ENCODE measurements around the gene VTCN1.
"Not testable (repeated sequence)": the region's sequence is repeated elsewhere in the genome, so short reads cannot be mapped to it uniquely, and the experiment has no call there.

Gene VTCN1

DNA sequence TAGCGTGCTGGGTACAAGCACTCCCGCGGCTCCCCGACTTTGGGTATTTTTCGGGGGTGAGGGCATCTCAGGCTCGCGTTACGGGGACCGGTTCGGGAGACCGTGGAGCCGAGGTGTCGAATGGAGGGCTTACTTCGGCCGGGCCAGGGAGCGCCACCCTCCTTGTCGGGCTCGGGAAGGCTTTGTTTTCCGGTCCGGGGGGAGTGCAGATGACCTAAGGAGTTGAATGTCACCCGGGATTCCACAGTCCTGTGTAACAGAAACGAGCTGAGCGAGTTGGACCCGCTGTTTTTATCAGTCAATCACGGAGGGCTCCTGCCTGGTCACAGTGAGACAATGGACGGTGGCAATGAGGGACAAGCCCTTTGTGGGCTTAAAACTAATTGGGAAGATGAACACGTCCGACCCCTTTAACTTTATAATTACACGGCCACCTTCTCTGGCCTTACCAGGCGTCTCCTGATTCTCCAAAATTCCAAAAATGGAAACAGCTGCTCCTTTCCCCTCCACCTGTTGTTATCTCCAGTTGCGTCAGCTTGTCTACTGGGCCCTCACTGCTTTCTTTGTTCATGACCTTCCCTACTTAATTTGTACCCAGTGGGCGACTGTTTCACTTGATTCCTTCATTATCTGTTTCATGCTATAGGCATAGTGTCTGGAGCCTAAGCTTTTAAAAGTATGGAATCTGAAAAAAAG, 88.2 kb downstream of the VTCN1 start:
- no peaks in the 10 kb centered on the region for H3K9me3 ChIP-seq (replicated peaks in 1 of 11)
- H4K20me1 ChIP-seq, result no peaks in the 10 kb centered on the region
- H3K9ac ChIP-seq, result peak overlapping the region in 10 of 11 experiments; percentile 78 to 83 (median 81); a peak in 18 of 22 replicates
- peaks cover 0 to 12% (median 0%) of the 10 kb centered on the region in 11 experiments; a peak in 5 of 22 replicates for H3K27me3 ChIP-seq
- H3K4me1 ChIP-seq, result peaks cover 8 to 17% (median 11%) of the 10 kb centered on the region in 10 experiments; a peak in 18 of 20 replicates
- H3K4me2 ChIP-seq, result peak overlapping the region; percentile 84 to 97 (median 95)
- TF ChIP-seq Cebpa-rat (IDR thresholded peaks at IDR 0.05), result no peak
- peak overlapping the region; percentile 48 to 76 (median 67); a peak in 19 of 20 replicates for H3K4me3 ChIP-seq
- H3K27ac ChIP-seq, result peak overlapping the region in 4 of 11 experiments; percentile 64 to 78 (median 68); a peak in 3 of 22 replicates
- no peaks in the 10 kb centered on the region; a peak in 1 of 22 replicates for H3K36me3 ChIP-seq

DNA sequence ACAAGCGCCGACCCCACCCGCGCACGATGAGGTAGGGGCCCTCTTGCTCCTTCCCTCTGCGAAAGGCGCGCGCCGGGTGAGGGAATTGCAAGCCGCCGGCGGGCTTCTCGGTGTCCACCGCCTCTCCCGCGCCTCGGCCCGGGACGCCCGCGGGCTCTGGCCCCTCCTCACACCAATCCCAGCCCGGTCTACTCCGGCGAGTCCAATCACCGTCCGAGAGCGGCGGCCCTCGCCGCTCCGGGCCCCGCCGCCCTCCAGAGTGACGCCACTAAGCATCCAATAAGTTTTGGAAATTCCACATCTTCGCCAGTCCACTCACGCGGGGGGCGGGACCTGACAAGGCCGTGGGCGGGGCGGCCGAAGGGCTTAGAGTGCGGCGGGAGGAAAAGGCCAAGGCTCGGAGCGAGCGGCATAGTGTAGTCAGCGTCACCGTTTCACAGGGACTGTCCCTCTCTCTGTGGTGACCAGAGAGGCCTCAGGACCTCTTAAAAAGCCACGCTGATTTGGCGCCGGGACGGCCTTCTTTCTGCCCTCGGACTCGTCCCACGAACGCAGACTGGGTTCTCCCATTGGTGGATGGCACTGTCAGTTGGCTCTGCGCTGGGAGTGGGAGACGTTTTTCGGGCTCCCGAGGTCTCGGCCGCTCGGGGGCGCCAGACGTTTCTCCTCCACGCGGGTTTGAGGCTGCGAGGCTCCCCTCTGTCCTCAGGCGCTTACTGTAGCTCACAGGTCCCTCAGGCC, 89.0 kb downstream of the VTCN1 start, which contains the start of gene TRIM45:
Gene TRIM45, minus strand, starts transcription at position 161 of the 741 bp plus-strand sequence. CDS start 548 bp downstream, outside the sequence.
- Histone ChIP-seq H3K4me2 (peak within 1 kb of the TSS; percentile 84 to 97 (median 95)), H3K4me1 (peaks cover 8 to 16% (median 11%) of the 10 kb centered on the region in 10 experiments; a peak in 18 of 20 replicates), H3K9me3 (replicated peaks in 1 of 11) (no peaks in the 10 kb centered on the region), H4K20me1 (no peaks in the 10 kb centered on the region), H3K4me3 (peak within 1 kb of the TSS; percentile 48 to 76 (median 67)), H3K27ac (peak within 1 kb of the TSS in 10 of 11 experiments; percentile 56 to 80 (median 69); a peak in 19 of 22 replicates), H3K27me3 (peaks cover 0 to 12% (median 0%) of the 10 kb centered on the region in 11 experiments; a peak in 5 of 22 replicates), H3K9ac (peak within 1 kb of the TSS; percentile 62 to 83 (median 81)), H3K36me3 (no peaks in the 10 kb centered on the region; a peak in 1 of 22 replicates)
- no peak for TF ChIP-seq Cebpa-rat (IDR thresholded peaks at IDR 0.05)

DNA sequence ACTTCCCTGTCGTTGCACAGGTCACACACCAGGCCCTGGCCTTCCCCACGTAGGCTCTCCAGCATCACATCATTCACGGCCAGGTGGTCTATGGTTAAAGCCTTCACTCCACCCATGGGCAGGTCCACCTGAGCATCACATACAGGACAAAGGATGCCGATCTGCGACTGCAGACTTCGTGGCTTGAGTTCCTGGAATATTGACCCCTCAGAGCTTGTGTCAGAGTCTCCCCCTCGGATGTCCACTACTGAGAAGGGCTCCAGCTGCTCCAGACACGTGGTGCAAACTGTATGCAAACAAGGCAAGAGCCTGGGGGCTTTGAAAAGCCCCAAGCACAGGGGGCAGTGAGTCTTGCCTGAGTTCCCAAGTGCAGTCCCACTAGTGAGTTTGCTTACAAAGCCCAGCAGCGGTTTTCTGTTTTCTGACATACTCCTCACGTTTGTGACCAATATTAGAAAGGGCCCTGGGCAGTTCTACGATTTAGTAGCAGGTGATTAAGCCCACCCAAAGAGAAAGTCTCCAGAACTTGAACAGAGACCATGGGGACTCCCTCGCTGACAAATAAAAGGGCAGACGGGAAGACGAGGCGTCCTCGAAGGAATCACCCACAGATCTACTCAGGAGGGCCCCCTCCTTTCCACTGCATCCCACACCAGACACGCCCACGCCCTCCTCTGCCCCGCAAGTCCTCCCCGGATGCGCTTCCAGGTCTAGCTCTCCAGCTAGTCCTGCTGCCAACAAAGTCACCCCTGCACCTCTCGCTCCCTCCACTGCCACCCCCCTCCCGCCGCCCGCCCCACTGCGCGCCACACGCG, 89.7 kb downstream of the VTCN1 start:
- Histone ChIP-seq H3K36me3 (no peaks in the 10 kb centered on the region; a peak in 1 of 22 replicates), H3K4me2 (peak overlapping the region; percentile 84 to 97 (median 95)), H3K9me3 (replicated peaks in 1 of 11) (no peaks in the 10 kb centered on the region), H3K9ac (peak overlapping the region; percentile 62 to 83 (median 81); a peak in 21 of 22 replicates), H3K4me3 (peak overlapping the region; percentile 48 to 76 (median 67)), H3K4me1 (peaks cover 7 to 14% (median 9%) of the 10 kb centered on the region in 10 experiments; a peak in 17 of 20 replicates), H4K20me1 (no peaks in the 10 kb centered on the region), H3K27me3 (peaks cover 0 to 12% (median 0%) of the 10 kb centered on the region in 11 experiments; a peak in 5 of 22 replicates), H3K27ac (peak overlapping the region in 9 of 11 experiments; percentile 56 to 78 (median 69); a peak in 10 of 22 replicates)
- no peak for TF ChIP-seq Cebpa-rat (IDR thresholded peaks at IDR 0.05)

DNA sequence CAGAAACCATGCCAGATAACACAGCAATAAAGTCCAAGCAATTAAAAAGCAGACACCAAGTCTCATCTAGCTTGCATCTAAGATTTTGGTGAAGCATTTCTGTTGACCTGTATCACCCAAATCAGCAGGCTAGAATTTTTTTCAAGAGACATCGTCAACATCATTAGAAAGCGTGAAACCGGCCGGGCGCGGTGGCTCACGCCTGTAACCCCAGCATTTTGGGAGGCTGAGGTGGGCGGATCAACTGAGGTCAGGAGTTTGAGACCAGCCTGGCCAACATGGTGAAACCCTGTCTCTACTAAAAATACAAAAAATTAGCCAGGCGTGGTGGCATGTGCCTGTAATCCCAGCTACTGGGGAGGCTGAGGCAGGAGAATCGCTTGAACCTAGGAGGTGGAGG, 91.6 kb downstream of the VTCN1 start:
- not testable (repeated sequence) for H3K36me3 ChIP-seq; H3K9ac ChIP-seq; H3K4me3 ChIP-seq; H3K4me2 ChIP-seq; H3K9me3 ChIP-seq (replicated peaks in 1 of 11); H4K20me1 ChIP-seq; H3K27ac ChIP-seq
- peaks cover 0 to 12% (median 0%) of the 10 kb centered on the region in 11 experiments; a peak in 5 of 22 replicates for H3K27me3 ChIP-seq
- peaks cover 7 to 14% (median 9%) of the 10 kb centered on the region in 10 experiments; a peak in 17 of 20 replicates for H3K4me1 ChIP-seq

DNA sequence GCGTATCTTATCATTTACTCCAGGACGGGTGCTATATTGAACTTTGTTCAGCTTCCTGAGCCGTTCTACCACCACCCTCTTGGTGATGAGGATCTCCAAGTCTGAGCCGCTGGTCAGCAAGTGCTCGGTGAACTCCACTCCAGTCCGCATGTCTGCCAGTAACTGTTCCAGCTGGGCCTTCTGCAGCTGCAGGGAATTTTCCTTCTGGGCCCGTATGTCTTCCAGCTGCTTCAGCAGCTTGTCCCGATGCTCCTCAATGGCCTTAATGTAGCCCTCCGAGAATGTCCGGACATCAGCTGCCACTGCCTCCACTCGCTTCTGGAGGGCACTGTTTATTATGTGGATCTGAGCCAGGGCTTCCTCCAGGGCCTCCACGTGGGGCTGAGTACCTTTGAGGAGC, 92.6 kb downstream of the VTCN1 start:
- Histone ChIP-seq H3K4me2 (no peak overlapping the region), H3K27me3 (peaks cover 0 to 12% (median 0%) of the 10 kb centered on the region in 11 experiments; a peak in 5 of 22 replicates), H3K27ac (no peak overlapping the region), H3K36me3 (peaks cover 0 to 5% (median 0%) of the 10 kb centered on the region in 11 experiments; a peak in 1 of 22 replicates), H3K9me3 (replicated peaks in 1 of 11) (no peaks in the 10 kb centered on the region), H4K20me1 (no peaks in the 10 kb centered on the region), H3K9ac (no peak overlapping the region), H3K4me3 (no peak overlapping the region), H3K4me1 (peaks cover 7 to 14% (median 9%) of the 10 kb centered on the region in 10 experiments; a peak in 17 of 20 replicates)
- no peak for TF ChIP-seq Cebpa-rat (IDR thresholded peaks at IDR 0.05)

DNA sequence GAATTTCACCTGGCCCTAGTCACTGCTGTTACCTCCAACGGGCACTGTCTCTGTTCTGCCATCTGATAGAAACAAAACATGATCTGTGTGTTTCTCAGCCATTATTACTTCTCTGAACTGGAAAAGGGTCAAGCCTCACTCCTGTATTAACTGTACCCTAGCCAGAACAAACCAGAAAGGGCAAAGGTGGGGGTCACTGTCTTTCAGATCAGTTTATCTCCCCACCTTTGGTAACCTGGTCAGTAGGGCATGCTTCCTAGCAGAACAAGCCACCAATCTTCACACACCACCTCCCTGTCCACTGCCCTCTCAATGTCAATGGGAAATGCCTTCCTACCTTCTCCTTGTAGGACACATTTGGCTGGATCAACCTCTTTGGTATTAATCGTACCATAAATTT, 93.0 kb downstream of the VTCN1 start:
- Histone ChIP-seq H3K27ac (no peak overlapping the region), H3K4me1 (peaks cover 7 to 14% (median 9%) of the 10 kb centered on the region in 10 experiments; a peak in 17 of 20 replicates), H3K9ac (no peak overlapping the region), H3K4me3 (no peak overlapping the region), H3K27me3 (peaks cover 0 to 12% (median 0%) of the 10 kb centered on the region in 11 experiments; a peak in 5 of 22 replicates), H3K9me3 (replicated peaks in 1 of 11) (no peaks in the 10 kb centered on the region), H3K4me2 (no peak overlapping the region), H3K36me3 (peaks cover 0 to 6% (median 0%) of the 10 kb centered on the region in 11 experiments; a peak in 1 of 22 replicates), H4K20me1 (no peaks in the 10 kb centered on the region)
- TF ChIP-seq Cebpa-rat (IDR thresholded peaks at IDR 0.05), result no peak

DNA sequence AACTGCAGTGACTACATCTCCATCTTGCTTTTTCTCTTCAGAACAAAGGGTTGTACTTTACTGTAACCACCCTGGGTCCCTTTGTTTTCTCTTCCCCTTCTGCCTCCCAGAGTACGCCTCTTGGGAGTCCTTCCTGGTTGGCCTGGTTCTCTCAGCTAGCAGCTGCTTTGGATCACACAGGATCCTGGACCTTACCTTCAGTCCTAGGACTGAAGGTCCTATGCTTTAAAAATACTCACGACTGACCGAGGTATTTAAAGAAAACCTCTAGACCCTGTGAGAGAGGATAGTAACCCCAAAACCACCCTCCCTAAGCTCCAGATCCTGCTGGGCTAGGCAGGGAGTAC, 94.0 kb downstream of the VTCN1 start:
- Histone ChIP-seq H3K27ac (no peak overlapping the region), H3K4me3 (no peak overlapping the region), H3K36me3 (peaks cover 0 to 6% (median 0%) of the 10 kb centered on the region in 11 experiments; a peak in 1 of 22 replicates), H3K9ac (no peak overlapping the region), H3K9me3 (replicated peaks in 1 of 11) (no peaks in the 10 kb centered on the region), H4K20me1 (no peaks in the 10 kb centered on the region), H3K27me3 (peaks cover 0 to 4% (median 0%) of the 10 kb centered on the region in 11 experiments; a peak in 2 of 22 replicates), H3K4me1 (peaks cover 7 to 11% (median 8%) of the 10 kb centered on the region in 10 experiments; a peak in 17 of 20 replicates), H3K4me2 (no peak overlapping the region)
- TF ChIP-seq Cebpa-rat (IDR thresholded peaks at IDR 0.05), result no peak

DNA sequence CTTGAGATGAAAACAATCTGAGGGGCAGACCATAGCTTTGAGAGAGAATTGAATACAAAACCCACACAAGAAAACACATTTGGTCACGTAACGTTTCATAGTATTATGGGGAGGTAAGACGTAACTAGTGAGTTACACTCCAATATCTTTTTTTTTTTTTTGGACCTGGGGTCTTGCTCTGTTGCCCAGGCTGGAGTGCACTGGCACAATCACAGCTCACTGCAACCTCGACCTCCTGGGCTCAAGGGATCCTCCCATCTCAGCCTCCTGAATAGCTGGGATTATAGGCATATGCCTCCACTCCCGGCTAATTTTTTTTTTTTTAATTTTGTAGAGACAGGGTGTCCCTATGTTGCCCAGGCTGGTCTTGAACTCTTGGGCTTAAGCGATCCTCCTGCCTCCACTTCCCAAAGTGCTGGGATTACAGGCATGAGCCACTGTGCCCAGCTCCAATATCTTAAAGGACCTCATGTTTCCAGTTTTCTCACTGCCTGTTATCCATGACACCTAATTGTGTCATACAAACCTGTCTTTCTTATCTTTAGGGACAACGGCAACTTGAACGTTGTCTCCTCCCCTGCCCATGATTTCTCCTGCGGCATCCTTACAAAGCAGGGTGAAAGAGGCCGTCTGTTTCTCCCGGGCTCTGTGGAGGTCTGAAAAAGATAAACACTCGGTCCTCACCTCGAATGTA, 94.5 kb downstream of the VTCN1 start:
- peaks cover 0 to 6% (median 0%) of the 10 kb centered on the region in 11 experiments; a peak in 1 of 22 replicates for H3K36me3 ChIP-seq
- TF ChIP-seq Cebpa-rat (IDR thresholded peaks at IDR 0.05), result no peak
- no peak overlapping the region for H3K4me3 ChIP-seq
- no peaks in the 10 kb centered on the region for H3K27me3 ChIP-seq
- H4K20me1 ChIP-seq, result no peaks in the 10 kb centered on the region
- no peaks in the 10 kb centered on the region for H3K9me3 ChIP-seq (replicated peaks in 1 of 11)
- H3K27ac ChIP-seq, result no peak overlapping the region
- H3K9ac ChIP-seq, result no peak overlapping the region
- H3K4me2 ChIP-seq, result no peak overlapping the region
- H3K4me1 ChIP-seq, result peaks cover 7 to 10% (median 8%) of the 10 kb centered on the region in 10 experiments; a peak in 17 of 20 replicates
